Thymus (tissue), 11 donors: ENCODE results near the gene GDF7. TPM values are rescaled to one million over a fixed set of nuclear protein-coding genes. Genes with fewer than 3 reads are reported as not detected.
"Not testable (repeated sequence)": the region's sequence is repeated elsewhere in the genome, so short reads cannot be mapped to it uniquely, and the experiment has no call there.

ENCODE experiments used
- DNase-seq, 9 donors: peaks; one replicate each; pipeline ENCODE4 v3.0.0-alpha.2; 2013; ENCODE audit warnings: low spot score in 9 of 9, low read depth in 6 of 9, missing footprints in 1 of 9
- H3K27ac ChIP-seq, 2 donors: one replicate each; pipeline ENCODE4 v1.5.1; 2013; ENCODE audit warnings: control low read depth in 1 of 2, low read depth in 1 of 2, low read length in 1 of 2, mild to moderate bottlenecking in 1 of 2, moderate library complexity in 1 of 2
- H3K27me3 ChIP-seq, 2 donors: one replicate each; pipeline ENCODE4 v1.5.1; 2013; ENCODE audit warnings: low read length in 1 of 2; ENCODE audit not compliant: control insufficient read depth in 2 of 2, insufficient read depth in 1 of 2
- H3K36me3 ChIP-seq, 2 donors: one replicate each; pipeline ENCODE4 v1.5.1; 2013; ENCODE audit warnings: low read length in 1 of 2, mild to moderate bottlenecking in 1 of 2, moderate library complexity in 1 of 2; ENCODE audit not compliant: control insufficient read depth in 2 of 2, insufficient read depth in 2 of 2
- H3K4me1 ChIP-seq, 2 donors: one replicate each; pipeline ENCODE4 v1.5.1; 2013; ENCODE audit warnings: low read length in 2 of 2; ENCODE audit not compliant: control insufficient read depth in 2 of 2, insufficient read depth in 2 of 2
- H3K4me3 ChIP-seq, 2 donors: one replicate each; pipeline ENCODE4 v1.5.1; 2013; ENCODE audit warnings: low read length in 2 of 2, control low read depth in 1 of 2, mild to moderate bottlenecking in 1 of 2
- H3K9me3 ChIP-seq, 2 donors: one replicate each; pipeline ENCODE4 v1.5.1; 2013; ENCODE audit warnings: low read length in 1 of 2, mild to moderate bottlenecking in 1 of 2; ENCODE audit not compliant: control insufficient read depth in 2 of 2, insufficient read depth in 1 of 2
- WGBS: extraction: QIAGEN DNeasy Blood & Tissue Kit; methylation state at CpG from one replicate; pipeline ENCODE4 v1.1.7; 2013; 5-methylcytosine and 5-hydroxymethylcytosine counted together
- polyA plus RNA-seq: library from polyadenylated mRNA; stranded (reverse); fragments of 200-250 nt; gene quantifications from one replicate; pipeline ENCODE4 v1.2.3, GENCODE V29; 2013
- total RNA-seq: library from RNA; stranded (reverse); fragments of 120-200 nt; gene quantifications from one replicate; pipeline ENCODE4 v1.2.4, GENCODE V29; 2013
- donor health status: healthy.

Gene GDF7
- total and polyA plus RNA-seq, 2 donors = 0.09 to 0.34 TPM

- 91% methylated on average over 2 of the region's 2 CpGs for WGBS
- no peaks in the 10 kb centered on the region for H3K4me1 ChIP-seq
- DNase-seq = no peak
- no peak overlapping the region for H3K27ac ChIP-seq
- H3K36me3 ChIP-seq = peaks cover 7 to 18% of the 10 kb centered on the region in 2 donors
- no peak overlapping the region for H3K4me3 ChIP-seq
- no peaks in the 10 kb centered on the region for H3K9me3 ChIP-seq
- no peaks in the 10 kb centered on the region for H3K27me3 ChIP-seq
These were observed 29.4 kb downstream of the GDF7 start for GRCh38 chr2:20696366-20696765.

- no peak overlapping the region for H3K4me3 ChIP-seq
- H3K36me3 ChIP-seq = peaks cover 7 to 18% of the 10 kb centered on the region in 2 donors
- DNase-seq = no peak
- H3K4me1 ChIP-seq = no peaks in the 10 kb centered on the region
- no peaks in the 10 kb centered on the region for H3K27me3 ChIP-seq
- no peaks in the 10 kb centered on the region for H3K9me3 ChIP-seq
- whole genome bisulfite sequencing = 98% methylated on average over 2 of the region's 2 CpGs
- no peak overlapping the region for H3K27ac ChIP-seq
These were observed 30.5 kb downstream of the GDF7 start for GRCh38 chr2:20697322-20697934.

- no peak overlapping the region for H3K4me3 ChIP-seq
- H3K36me3 ChIP-seq = peaks cover 0 to 14% of the 10 kb centered on the region in 2 donors
- H3K27ac ChIP-seq = no peak overlapping the region
- H3K9me3 ChIP-seq = no peaks in the 10 kb centered on the region
- no peak for DNase-seq
- whole genome bisulfite sequencing = 18% methylated on average over 4 of the region's 4 CpGs
- H3K27me3 ChIP-seq = no peaks in the 10 kb centered on the region
- H3K4me1 ChIP-seq = no peaks in the 10 kb centered on the region
These were observed 32.1 kb downstream of the GDF7 start for GRCh38 chr2:20698916-20699613.

- no peak for DNase-seq
- H3K27ac ChIP-seq = no peak overlapping the region
- H3K4me3 ChIP-seq = no peak overlapping the region
- no peaks in the 10 kb centered on the region for H3K4me1 ChIP-seq
- H3K9me3 ChIP-seq = no peaks in the 10 kb centered on the region
- 99% methylated on average over 5 of the region's 5 CpGs for WGBS
- H3K27me3 ChIP-seq = no peaks in the 10 kb centered on the region
- H3K36me3 ChIP-seq = peaks cover 0 to 4% of the 10 kb centered on the region in 2 donors
These were observed 35.6 kb downstream of the GDF7 start for GRCh38 chr2:20702563-20702962.

GRCh38 chr2:20704886-20705285 lies 37.9 kb downstream of the GDF7 start:
- DNase-seq = no peak
- 89% methylated on average over 1 of the region's 1 CpG for WGBS
- no peak overlapping the region for H3K4me3 ChIP-seq
- no peak overlapping the region for H3K27ac ChIP-seq
- no peaks in the 10 kb centered on the region for H3K27me3 ChIP-seq
- no peaks in the 10 kb centered on the region for H3K4me1 ChIP-seq
- no peaks in the 10 kb centered on the region for H3K36me3 ChIP-seq
- H3K9me3 ChIP-seq = no peaks in the 10 kb centered on the region

GRCh38 chr2:20706217-20706616 lies 39.3 kb downstream of the GDF7 start:
- H3K9me3 ChIP-seq = no peaks in the 10 kb centered on the region
- 97% methylated on average over 2 of the region's 2 CpGs for WGBS
- no peak overlapping the region for H3K27ac ChIP-seq

GRCh38 chr2:20706786-20707185 lies 39.8 kb downstream of the GDF7 start:
- Histone ChIP-seq H3K36me3 (no peaks in the 10 kb centered on the region), H3K27ac (no peak overlapping the region), H3K9me3 (no peaks in the 10 kb centered on the region), H3K27me3 (no peaks in the 10 kb centered on the region), H3K4me3 (no peak overlapping the region), H3K4me1 (no peaks in the 10 kb centered on the region)
- WGBS = 99% methylated on average over 3 of the region's 3 CpGs
- DNase-seq = no peak

More at GRCh38 chr2:20706217-20706616, 39.3 kb downstream of the GDF7 start:
- H3K27me3 ChIP-seq = no peaks in the 10 kb centered on the region
- no peak overlapping the region for H3K4me3 ChIP-seq
- H3K36me3 ChIP-seq = no peaks in the 10 kb centered on the region
- no peaks in the 10 kb centered on the region for H3K4me1 ChIP-seq
- no peak for DNase-seq

GRCh38 chr2:20707601-20708000 lies 40.7 kb downstream of the GDF7 start:
- H3K4me3 ChIP-seq = no peak overlapping the region
- no peak for DNase-seq
- H3K36me3 ChIP-seq = no peaks in the 10 kb centered on the region
- H3K27ac ChIP-seq = no peak overlapping the region
- no peaks in the 10 kb centered on the region for H3K9me3 ChIP-seq
- H3K4me1 ChIP-seq = no peaks in the 10 kb centered on the region
- WGBS = 96% methylated on average over 4 of the region's 4 CpGs
- H3K27me3 ChIP-seq = no peaks in the 10 kb centered on the region

- not testable (repeated sequence) for H3K27me3 ChIP-seq, H3K4me1 ChIP-seq, H3K9me3 ChIP-seq, DNase-seq, H3K27ac ChIP-seq, H3K36me3 ChIP-seq, H3K4me3 ChIP-seq
- 98% methylated on average over 7 of the region's 7 CpGs for WGBS
These were observed 44.7 kb downstream of the GDF7 start for GRCh38 chr2:20711641-20712040.
